ENCODE measurements around the gene P3H3. TPM values are rescaled to one million over a fixed set of nuclear protein-coding genes. Genes with fewer than 3 reads are reported as not detected.

Gene P3H3, protein sequence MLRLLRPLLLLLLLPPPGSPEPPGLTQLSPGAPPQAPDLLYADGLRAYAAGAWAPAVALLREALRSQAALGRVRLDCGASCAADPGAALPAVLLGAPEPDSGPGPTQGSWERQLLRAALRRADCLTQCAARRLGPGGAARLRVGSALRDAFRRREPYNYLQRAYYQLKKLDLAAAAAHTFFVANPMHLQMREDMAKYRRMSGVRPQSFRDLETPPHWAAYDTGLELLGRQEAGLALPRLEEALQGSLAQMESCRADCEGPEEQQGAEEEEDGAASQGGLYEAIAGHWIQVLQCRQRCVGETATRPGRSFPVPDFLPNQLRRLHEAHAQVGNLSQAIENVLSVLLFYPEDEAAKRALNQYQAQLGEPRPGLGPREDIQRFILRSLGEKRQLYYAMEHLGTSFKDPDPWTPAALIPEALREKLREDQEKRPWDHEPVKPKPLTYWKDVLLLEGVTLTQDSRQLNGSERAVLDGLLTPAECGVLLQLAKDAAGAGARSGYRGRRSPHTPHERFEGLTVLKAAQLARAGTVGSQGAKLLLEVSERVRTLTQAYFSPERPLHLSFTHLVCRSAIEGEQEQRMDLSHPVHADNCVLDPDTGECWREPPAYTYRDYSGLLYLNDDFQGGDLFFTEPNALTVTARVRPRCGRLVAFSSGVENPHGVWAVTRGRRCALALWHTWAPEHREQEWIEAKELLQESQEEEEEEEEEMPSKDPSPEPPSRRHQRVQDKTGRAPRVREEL
- 86.5 and 90.8 TPM in 2 replicates for total RNA-seq
- long read RNA-seq, transcript P3H3-201 (15 exons, 2,632 nt) = major isoform, 9 of 16 reads
- long read RNA-seq, partial matches to known transcripts = 2 of 16 reads
- long read RNA-seq, other reads (novel, unspliced or antisense) = 2 of 16 reads

DNA sequence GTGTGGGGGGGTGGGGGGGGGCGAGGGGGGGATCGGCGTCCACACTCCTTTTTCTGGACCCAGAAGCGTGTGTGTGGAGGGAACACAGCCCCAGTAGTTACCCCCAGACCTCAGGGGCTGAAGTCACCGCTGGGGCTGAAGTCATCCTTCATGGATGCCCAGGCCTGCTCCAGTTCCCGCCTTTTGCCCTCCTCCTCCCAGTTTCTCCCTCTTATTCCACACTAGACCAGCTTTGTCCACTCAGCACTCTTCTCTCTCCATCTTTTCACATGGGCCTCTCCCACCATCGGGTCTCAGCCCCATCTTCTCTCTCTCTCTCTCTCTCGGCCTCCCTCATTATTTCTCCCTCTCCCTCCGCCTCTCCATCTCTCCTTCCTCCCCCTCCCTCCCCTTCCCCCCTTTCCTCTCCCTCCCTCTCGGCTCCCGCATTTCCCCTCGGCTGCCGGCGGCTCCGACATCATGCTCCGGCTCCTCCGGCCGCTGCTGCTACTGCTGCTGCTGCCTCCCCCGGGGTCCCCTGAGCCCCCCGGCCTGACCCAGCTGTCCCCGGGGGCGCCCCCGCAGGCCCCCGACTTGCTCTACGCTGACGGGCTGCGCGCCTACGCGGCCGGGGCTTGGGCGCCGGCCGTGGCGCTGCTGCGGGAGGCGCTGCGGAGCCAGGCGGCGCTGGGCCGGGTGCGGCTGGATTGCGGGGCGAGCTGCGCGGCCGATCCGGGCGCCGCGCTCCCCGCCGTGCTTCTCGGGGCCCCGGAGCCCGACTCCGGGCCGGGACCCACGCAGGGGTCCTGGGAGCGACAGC lies at the start of gene P3H3:
TSS of gene P3H3 (plus strand) at position 426 of the 799 bp plus-strand sequence. CDS start at position 460, 34 bp downstream.
- H3K4me1 Mint-ChIP-seq (ENCODE audit: unreplicated experiment) = peaks cover 33% of the 10 kb centered on the region
- peak within 1 kb of the TSS; percentile 98 for H3K27ac Mint-ChIP-seq (ENCODE audit: unreplicated experiment)
- H3K36me3 Mint-ChIP-seq (ENCODE audit: unreplicated experiment) = peaks cover 13% of the 10 kb centered on the region
- TF ChIP-seq, protein P1, sequence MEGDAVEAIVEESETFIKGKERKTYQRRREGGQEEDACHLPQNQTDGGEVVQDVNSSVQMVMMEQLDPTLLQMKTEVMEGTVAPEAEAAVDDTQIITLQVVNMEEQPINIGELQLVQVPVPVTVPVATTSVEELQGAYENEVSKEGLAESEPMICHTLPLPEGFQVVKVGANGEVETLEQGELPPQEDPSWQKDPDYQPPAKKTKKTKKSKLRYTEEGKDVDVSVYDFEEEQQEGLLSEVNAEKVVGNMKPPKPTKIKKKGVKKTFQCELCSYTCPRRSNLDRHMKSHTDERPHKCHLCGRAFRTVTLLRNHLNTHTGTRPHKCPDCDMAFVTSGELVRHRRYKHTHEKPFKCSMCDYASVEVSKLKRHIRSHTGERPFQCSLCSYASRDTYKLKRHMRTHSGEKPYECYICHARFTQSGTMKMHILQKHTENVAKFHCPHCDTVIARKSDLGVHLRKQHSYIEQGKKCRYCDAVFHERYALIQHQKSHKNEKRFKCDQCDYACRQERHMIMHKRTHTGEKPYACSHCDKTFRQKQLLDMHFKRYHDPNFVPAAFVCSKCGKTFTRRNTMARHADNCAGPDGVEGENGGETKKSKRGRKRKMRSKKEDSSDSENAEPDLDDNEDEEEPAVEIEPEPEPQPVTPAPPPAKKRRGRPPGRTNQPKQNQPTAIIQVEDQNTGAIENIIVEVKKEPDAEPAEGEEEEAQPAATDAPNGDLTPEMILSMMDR (IDR thresholded peaks at IDR 0.05) = no peak
- no peaks in the 10 kb centered on the region for H3K27me3 Mint-ChIP-seq (ENCODE audit: unreplicated experiment)
- peak; percentile 83 for DNase-seq (ENCODE audit: extremely low spot score, unreplicated experiment)
- H3K9me3 Mint-ChIP-seq (ENCODE audit: unreplicated experiment) = no peaks in the 10 kb centered on the region
- H3K4me3 Mint-ChIP-seq (ENCODE audit: unreplicated experiment) = peak within 1 kb of the TSS; percentile 98

DNA sequence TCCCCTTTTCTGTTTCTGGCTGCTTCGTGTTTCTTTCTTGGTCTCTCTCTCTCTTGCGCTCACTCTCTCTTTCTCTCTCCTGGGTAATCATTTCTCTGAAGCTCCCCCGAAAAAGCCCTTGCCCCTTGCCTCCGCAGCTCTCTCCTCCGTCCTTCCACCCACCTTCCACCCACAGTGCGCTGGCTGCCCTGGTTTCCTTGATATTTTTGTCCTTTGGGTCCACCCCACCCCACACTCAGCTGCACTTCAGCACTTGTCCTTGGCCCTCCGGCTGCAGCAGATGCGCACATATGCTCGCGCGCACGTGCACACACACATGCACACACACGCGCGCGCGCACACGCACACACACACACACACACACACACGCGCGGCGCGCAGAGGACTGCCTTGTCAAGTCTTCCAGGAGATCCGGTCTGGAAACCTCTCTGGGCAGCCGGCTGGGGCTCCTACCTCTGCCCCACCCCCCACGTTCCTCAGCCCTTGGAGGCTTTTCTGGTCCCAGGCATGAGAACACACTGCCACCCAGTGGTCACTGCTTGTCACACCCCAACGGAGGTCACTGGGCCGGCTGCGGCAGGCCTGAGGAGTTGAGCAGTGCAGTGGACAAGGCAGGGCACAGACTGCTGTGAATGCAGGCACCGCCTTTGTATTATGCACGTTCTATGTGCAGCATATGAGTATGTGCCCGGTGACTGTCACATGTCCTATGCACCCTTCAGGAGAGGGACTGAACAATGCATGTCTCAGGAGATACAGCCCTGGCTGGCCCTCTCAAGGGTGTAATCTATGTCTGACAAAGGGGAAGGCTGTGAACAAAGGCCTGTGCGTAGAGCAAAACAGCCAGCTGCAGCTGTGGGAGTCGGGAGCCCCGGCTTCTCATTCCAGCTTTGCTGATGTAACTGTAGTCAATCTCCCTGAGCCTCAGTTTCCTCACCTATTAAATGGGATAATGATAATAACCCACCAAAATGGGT lies 49.3 kb upstream of the P3H3 start:
- peak overlapping the region; percentile 76 for H3K4me3 Mint-ChIP-seq (ENCODE audit: unreplicated experiment)
- TF ChIP-seq, protein P1 (IDR thresholded peaks at IDR 0.05) = peak; percentile 96
- peaks cover 13% of the 10 kb centered on the region for H3K4me1 Mint-ChIP-seq (ENCODE audit: unreplicated experiment)
- H3K27me3 Mint-ChIP-seq (ENCODE audit: unreplicated experiment) = no peaks in the 10 kb centered on the region
- peak; percentile 97 for DNase-seq (ENCODE audit: extremely low spot score, unreplicated experiment)
- peak overlapping the region; percentile 80 for H3K27ac Mint-ChIP-seq (ENCODE audit: unreplicated experiment)
- H3K9me3 Mint-ChIP-seq (ENCODE audit: unreplicated experiment) = no peaks in the 10 kb centered on the region
- H3K36me3 Mint-ChIP-seq (ENCODE audit: unreplicated experiment) = peaks cover 3% of the 10 kb centered on the region

DNA sequence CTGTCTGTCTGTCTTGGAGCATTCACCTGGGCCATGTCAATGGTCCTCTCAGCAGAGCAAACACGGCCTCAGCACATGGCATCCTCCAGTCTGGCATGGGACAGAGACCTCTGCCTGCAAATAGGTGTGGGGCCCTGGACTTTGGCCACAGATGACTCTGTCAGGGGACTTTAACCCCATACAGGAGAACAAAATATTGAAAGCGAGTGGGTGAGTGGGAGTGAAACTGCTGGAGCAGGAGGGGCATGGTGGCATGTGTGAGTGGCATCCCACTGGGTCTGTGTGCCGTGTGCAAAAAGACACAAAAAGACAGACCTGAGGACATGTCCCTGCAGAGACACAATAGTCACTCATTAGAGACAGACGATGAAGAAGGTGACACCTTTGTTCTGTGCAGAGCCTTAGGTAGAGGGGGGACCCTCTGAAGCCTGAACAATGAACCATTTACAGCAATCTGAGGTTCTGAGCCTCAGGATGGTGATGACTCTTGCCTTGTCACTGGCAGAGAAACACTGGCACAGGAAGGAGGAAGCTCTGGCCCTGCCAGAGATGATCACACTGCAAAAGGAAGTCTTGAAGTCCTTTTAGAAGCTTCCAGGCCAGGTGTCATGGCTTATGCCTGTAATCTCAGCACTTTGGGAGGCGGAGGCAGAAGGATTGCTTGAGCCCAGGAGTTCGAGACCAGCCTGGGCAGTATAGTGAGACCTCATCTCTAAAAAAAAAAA lies 48.3 kb upstream of the P3H3 start:
- H3K9me3 Mint-ChIP-seq (ENCODE audit: unreplicated experiment) = no peaks in the 10 kb centered on the region
- H3K27ac Mint-ChIP-seq (ENCODE audit: unreplicated experiment) = no peak overlapping the region
- TF ChIP-seq, protein P1 (IDR thresholded peaks at IDR 0.05) = no peak
- DNase-seq (ENCODE audit: extremely low spot score, unreplicated experiment) = no peak
- H3K27me3 Mint-ChIP-seq (ENCODE audit: unreplicated experiment) = no peaks in the 10 kb centered on the region
- no peaks in the 10 kb centered on the region for H3K36me3 Mint-ChIP-seq (ENCODE audit: unreplicated experiment)
- no peak overlapping the region for H3K4me3 Mint-ChIP-seq (ENCODE audit: unreplicated experiment)
- peaks cover 13% of the 10 kb centered on the region for H3K4me1 Mint-ChIP-seq (ENCODE audit: unreplicated experiment)

DNA sequence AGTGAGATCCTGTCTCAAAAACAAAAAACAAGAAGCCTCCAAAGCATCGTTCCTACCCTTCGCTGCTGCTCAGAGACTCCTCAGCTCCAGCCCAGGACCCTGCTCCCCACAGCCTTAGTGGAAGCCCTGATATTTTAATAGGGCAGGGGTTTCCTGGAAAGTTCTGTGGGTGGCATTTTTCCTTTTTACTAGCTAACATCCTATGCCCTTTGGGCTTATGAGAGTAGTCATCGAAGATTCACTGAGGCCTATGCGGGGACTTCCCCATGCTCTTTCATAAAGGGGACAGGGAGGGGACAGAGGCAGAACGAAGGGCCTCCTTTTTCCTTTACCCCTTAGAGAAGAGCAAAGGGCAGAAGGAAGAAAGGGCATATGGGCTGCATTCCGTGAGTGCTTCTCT lies 47.6 kb upstream of the P3H3 start:
- Mint-ChIP-seq H3K36me3 (ENCODE audit: unreplicated experiment) (no peaks in the 10 kb centered on the region), H3K27me3 (ENCODE audit: unreplicated experiment) (no peaks in the 10 kb centered on the region), H3K4me3 (ENCODE audit: unreplicated experiment) (no peak overlapping the region), H3K9me3 (ENCODE audit: unreplicated experiment) (no peaks in the 10 kb centered on the region), H3K4me1 (ENCODE audit: unreplicated experiment) (peaks cover 13% of the 10 kb centered on the region), H3K27ac (ENCODE audit: unreplicated experiment) (no peak overlapping the region)
- TF ChIP-seq, protein P1 (IDR thresholded peaks at IDR 0.05) = no peak
- no peak for DNase-seq (ENCODE audit: extremely low spot score, unreplicated experiment)
